Iris pigment epithelial cell (primary cell): ENCODE measurements around the gene PIK3R6.

Experiments
- DNase-seq: peaks from one replicate; pipeline ENCODE4 v3.0.0-alpha.2; 2011; ENCODE audit warnings: low read depth

Gene PIK3R6

GRCh38 chr17:8893621-8894201 lies 26.2 kb upstream of the PIK3R6 start:
- DNase-seq = no peak

GRCh38 chr17:8893059-8893458 lies 25.6 kb upstream of the PIK3R6 start:
- no peak for DNase-seq

GRCh38 chr17:8892338-8892690 lies 24.8 kb upstream of the PIK3R6 start:
- peak; percentile 28 for DNase-seq

GRCh38 chr17:8890671-8891070 lies 23.2 kb upstream of the PIK3R6 start:
- DNase-seq = no peak

GRCh38 chr17:8889458-8890210 lies 22.2 kb upstream of the PIK3R6 start:
- no peak for DNase-seq

- no peak for DNase-seq
These were observed 21.3 kb upstream of the PIK3R6 start for GRCh38 chr17:8888704-8889302.

GRCh38 chr17:8887834-8888703 lies 20.6 kb upstream of the PIK3R6 start:
- DNase-seq = peak; percentile 35

- no peak for DNase-seq
These were observed 19.8 kb upstream of the PIK3R6 start for GRCh38 chr17:8887301-8887700.

- no peak for DNase-seq
These were observed 18.7 kb upstream of the PIK3R6 start for GRCh38 chr17:8885967-8886684.

GRCh38 chr17:8885163-8885966 lies 17.9 kb upstream of the PIK3R6 start:
- DNase-seq = peak; percentile 6

GRCh38 chr17:8884336-8884990 lies 17.0 kb upstream of the PIK3R6 start:
- no peak for DNase-seq

GRCh38 chr17:8883353-8883752 lies 15.9 kb upstream of the PIK3R6 start:
- no peak for DNase-seq

GRCh38 chr17:8881606-8882005 lies 14.1 kb upstream of the PIK3R6 start:
- no peak for DNase-seq

- no peak for DNase-seq
These were observed 13.0 kb upstream of the PIK3R6 start for GRCh38 chr17:8880466-8880865.

- no peak for DNase-seq
These were observed 11.9 kb upstream of the PIK3R6 start for GRCh38 chr17:8879410-8879809.

- no peak for DNase-seq
These were observed 10.5 kb upstream of the PIK3R6 start for GRCh38 chr17:8877984-8878383.

- DNase-seq = peak; percentile 39
These were observed 8.5 kb upstream of the PIK3R6 start for GRCh38 chr17:8875957-8876356.

- DNase-seq = no peak
These were observed 8.0 kb upstream of the PIK3R6 start for GRCh38 chr17:8875436-8875835.

GRCh38 chr17:8873801-8874715 lies 6.6 kb upstream of the PIK3R6 start:
- DNase-seq = no peak
